ENCODE data around the gene PDE6G. TPM values are rescaled to one million over a fixed set of nuclear protein-coding genes. Genes with fewer than 3 reads are reported as not detected.

PDE6G gene
- total and polyA plus RNA-seq, 2 of the 4 experiments (the other 2 are of a cell fraction), result 2.7 TPM; not detected in 1

GRCh38 chr17:81691608-81692007 lies 35.3 kb upstream of the PDE6G start:
- Histone ChIP-seq H3K4ac (ENCODE audit: low read depth, low read length) (no peak overlapping the region), H2AK9ac (replicated peaks; ENCODE audit: low read depth, low read length, poor library complexity) (no peak overlapping the region), H4K5ac (ENCODE audit: low read depth, low read length) (no peak overlapping the region), H2BK20ac (ENCODE audit: low read depth, low read length) (no peak overlapping the region), H4K20me1 (ENCODE audit: insufficient read depth, low read length) (peaks cover 79% of the 10 kb centered on the region), H3K23ac (ENCODE audit: low read depth, low read length) (no peak overlapping the region), H3K4me2 (ENCODE audit: low read depth, low read length) (no peak overlapping the region), H3K9me1 (ENCODE audit: insufficient read depth, low read length) (no peaks in the 10 kb centered on the region), H3K79me1 (ENCODE audit: low read depth in 1 of 2, low read length in 2 of 2) (peaks cover 7 to 47% of the 10 kb centered on the region in 2 experiments), H3K27me3 (ENCODE audit: control insufficient read depth, insufficient read depth, low read length) (no peaks in the 10 kb centered on the region), H3K27ac (ENCODE audit: insufficient read depth, low read length) (no peak overlapping the region), H3K9me3 (ENCODE audit: control insufficient read depth, insufficient read depth, low read length) (no peaks in the 10 kb centered on the region), H3K56ac (ENCODE audit: extremely low read depth, insufficient read depth, low read length) (no peak overlapping the region), H3K4me1 (ENCODE audit: control insufficient read depth, insufficient read depth, low read length) (no peaks in the 10 kb centered on the region), H3K18ac (ENCODE audit: low read depth, low read length) (no peak overlapping the region), H2BK15ac (ENCODE audit: low read depth, low read length) (no peak overlapping the region), H2BK5ac (ENCODE audit: low read depth, low read length, poor library complexity, severe bottlenecking) (no peak overlapping the region), H2AK5ac (ENCODE audit: low read depth, low read length) (no peak overlapping the region), H4K8ac (ENCODE audit: low read depth in 2 of 2, low read length in 2 of 2) (no peak overlapping the region), H4K91ac (ENCODE audit: insufficient read depth, low read depth, low read length) (no peak overlapping the region), H3K4me3 (ENCODE audit: insufficient read depth, low read depth, low read length) (no peak overlapping the region), H2BK120ac (ENCODE audit: low read depth, low read length) (no peak overlapping the region), H3K36me3 (ENCODE audit: control insufficient read depth, insufficient read depth, low read length) (peaks cover 95% of the 10 kb centered on the region), H2AFZ (replicated peaks; ENCODE audit: low read length, poor library complexity) (no peak overlapping the region), H3K9ac (ENCODE audit: low read depth, low read length) (no peak overlapping the region), H3K14ac (replicated peaks; ENCODE audit: low read depth, low read length) (no peak overlapping the region)
- dilution Hi-C loops (cut with HindIII; ENCODE audit: low sequenced_read_pairs, unreplicated experiment) (no loop called here), intact Hi-C loops (cut with micrococcal nuclease) (no loop called here), in situ Hi-C loops (cut with MboI; ENCODE audit: low sequenced_read_pairs) (no loop called here)
- no TSS peak for BruUV-seq (replicated peaks)
- 89% methylated on average over 5 of the region's 20 CpGs; no CpG with 5 or more reads in 1 of the 2 experiments for WGBS, 2 experiments (ENCODE audit: extremely low coverage in 2 of 2, insufficient read length in 1 of 2)
- ATAC-seq (ENCODE audit: low read depth) (no peak), DNase-seq (no peak)
- CTCF ChIA-PET, result no interaction called here
- POLR2A ChIA-PET (ENCODE audit: unreplicated experiment), result no interaction called here
- TF ChIP-seq FOS (IDR thresholded peaks at IDR 0.05; ENCODE audit: low read depth, low read length) (no peak), SMC3 (IDR thresholded peaks at IDR 0.05; ENCODE audit: low read depth, low read length) (no peak), BHLHE40 (IDR thresholded peaks at IDR 0.05; ENCODE audit: low read depth, low read length) (no peak), NFE2L2 (IDR thresholded peaks at IDR 0.05; ENCODE audit: low read depth, low read length) (no peak), CEBPB (IDR thresholded peaks at IDR 0.05; ENCODE audit: low read depth, low read length) (no peak)
